ENCODE data around the gene CCDC15. TPM values are rescaled to one million over a fixed set of nuclear protein-coding genes. Genes with fewer than 3 reads are reported as not detected.

The CCDC15 gene
- total RNA-seq, 4 donors from 2014 or later = 2.0 to 11.5 (median 3.8) TPM

DNA sequence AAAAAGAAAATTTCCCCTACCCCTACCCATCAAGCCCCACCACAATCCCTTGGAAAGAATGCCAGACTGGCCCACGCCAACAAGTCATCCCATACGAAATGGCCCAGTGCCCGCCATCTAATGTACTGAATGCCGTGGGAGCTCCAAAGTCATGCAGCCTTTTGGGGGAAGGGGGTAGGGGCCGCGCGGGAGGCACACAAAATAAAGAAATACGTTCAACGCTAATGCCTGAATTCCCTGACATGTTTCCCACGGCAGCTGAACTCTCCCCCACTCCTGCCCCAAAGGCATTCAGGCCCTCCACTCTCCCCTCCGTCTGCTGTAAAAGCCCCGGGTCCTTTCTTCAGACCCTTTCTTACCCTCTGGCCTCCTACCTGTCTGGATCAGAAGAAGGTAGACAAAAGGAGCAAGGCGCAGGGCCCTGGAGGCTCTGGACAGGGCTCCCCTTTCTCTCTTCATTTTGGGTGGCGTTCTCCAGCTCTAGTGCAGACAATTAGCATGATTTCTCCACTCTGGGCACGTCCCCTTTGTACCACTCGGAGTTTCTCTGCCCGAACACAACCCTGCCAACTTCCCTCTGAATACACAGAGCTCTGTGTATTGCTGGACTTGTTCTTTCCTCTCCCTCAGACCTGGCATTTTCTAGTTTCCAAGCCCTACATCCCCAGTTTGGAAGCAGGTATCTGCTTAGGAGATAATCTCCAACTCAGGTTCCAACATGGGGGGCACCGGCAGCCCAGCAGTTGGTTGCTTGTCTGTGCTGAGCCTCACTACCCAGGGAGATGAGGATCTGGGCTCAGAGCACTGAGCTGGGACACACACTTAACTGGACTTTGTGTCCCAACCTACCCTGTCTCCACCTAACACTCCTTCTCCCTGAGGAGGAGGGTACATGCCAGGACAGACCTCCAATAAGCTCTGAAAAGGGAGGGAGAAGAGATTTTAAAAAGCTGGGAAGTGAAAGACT lies 18.2 kb upstream of the CCDC15 start, which contains the start of gene HEPACAM:
TSS of gene HEPACAM (minus strand) at position 500 of the 967 bp plus-strand sequence. CDS start at position 459, 41 bp downstream.
- no peak for DNase-seq (ENCODE audit: low spot score in 2 of 2)
- H3K27me3 ChIP-seq = peaks cover 22% of the 10 kb centered on the region
- H3K36me3 ChIP-seq = no peaks in the 10 kb centered on the region
- WGBS = 79% methylated on average over 18 of the region's 18 CpGs
- no peak within 1 kb of the TSS for H3K27ac ChIP-seq
- no peak for TF ChIP-seq POLR2A (IDR thresholded peaks at IDR 0.05)
- no peak for TF ChIP-seq POLR2AphosphoS5 (IDR thresholded peaks at IDR 0.05)
- TF ChIP-seq, protein P1, sequence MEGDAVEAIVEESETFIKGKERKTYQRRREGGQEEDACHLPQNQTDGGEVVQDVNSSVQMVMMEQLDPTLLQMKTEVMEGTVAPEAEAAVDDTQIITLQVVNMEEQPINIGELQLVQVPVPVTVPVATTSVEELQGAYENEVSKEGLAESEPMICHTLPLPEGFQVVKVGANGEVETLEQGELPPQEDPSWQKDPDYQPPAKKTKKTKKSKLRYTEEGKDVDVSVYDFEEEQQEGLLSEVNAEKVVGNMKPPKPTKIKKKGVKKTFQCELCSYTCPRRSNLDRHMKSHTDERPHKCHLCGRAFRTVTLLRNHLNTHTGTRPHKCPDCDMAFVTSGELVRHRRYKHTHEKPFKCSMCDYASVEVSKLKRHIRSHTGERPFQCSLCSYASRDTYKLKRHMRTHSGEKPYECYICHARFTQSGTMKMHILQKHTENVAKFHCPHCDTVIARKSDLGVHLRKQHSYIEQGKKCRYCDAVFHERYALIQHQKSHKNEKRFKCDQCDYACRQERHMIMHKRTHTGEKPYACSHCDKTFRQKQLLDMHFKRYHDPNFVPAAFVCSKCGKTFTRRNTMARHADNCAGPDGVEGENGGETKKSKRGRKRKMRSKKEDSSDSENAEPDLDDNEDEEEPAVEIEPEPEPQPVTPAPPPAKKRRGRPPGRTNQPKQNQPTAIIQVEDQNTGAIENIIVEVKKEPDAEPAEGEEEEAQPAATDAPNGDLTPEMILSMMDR (IDR thresholded peaks at IDR 0.05) = no peak
- no peak for TF ChIP-seq EP300 (IDR thresholded peaks at IDR 0.05)
- no peaks in the 10 kb centered on the region for H3K4me1 ChIP-seq
- H3K4me3 ChIP-seq = no peak within 1 kb of the TSS
- no peaks in the 10 kb centered on the region for H3K9me3 ChIP-seq

DNA sequence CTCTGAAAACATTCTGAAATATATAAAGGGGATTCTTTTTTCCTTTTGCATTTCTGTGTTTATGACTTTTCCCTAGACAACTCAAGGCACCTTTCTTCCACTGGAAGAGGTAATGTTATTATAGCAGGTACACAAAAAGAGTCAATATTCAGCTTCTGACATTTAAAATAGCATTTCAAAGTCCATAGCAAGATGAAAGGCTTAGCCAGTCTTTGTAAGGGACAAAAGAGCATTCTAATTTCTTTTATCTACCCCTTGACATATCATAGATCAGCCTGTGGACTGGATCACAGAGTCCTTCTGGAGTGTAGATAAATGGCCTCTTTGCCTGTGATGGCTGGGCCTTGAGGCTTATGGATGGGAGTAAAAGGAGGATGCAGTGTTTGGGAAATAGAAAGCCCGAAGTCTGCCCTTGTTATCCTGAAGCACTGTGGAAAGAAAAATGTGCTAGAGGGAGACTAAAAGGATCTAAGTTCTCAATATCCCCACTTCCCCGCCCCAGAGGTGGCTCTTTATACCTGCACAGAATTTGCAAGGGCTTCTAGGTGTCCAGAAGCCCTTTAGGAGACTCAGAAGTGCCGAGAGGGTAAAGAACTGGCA lies 16.6 kb upstream of the CCDC15 start:
- DNase-seq (ENCODE audit: low spot score in 2 of 2) = no peak
- TF ChIP-seq, protein P1 (IDR thresholded peaks at IDR 0.05) = no peak
- no peak for TF ChIP-seq POLR2AphosphoS5 (IDR thresholded peaks at IDR 0.05)
- no peak for TF ChIP-seq EP300 (IDR thresholded peaks at IDR 0.05)
- no peak for TF ChIP-seq POLR2A (IDR thresholded peaks at IDR 0.05)
- H3K27ac ChIP-seq = no peak overlapping the region
- H3K27me3 ChIP-seq = peaks cover 24% of the 10 kb centered on the region
- H3K36me3 ChIP-seq = no peaks in the 10 kb centered on the region
- H3K9me3 ChIP-seq = no peaks in the 10 kb centered on the region
- no peak overlapping the region for H3K4me3 ChIP-seq
- no peaks in the 10 kb centered on the region for H3K4me1 ChIP-seq
- 92% methylated on average over 3 of the region's 3 CpGs for WGBS

DNA sequence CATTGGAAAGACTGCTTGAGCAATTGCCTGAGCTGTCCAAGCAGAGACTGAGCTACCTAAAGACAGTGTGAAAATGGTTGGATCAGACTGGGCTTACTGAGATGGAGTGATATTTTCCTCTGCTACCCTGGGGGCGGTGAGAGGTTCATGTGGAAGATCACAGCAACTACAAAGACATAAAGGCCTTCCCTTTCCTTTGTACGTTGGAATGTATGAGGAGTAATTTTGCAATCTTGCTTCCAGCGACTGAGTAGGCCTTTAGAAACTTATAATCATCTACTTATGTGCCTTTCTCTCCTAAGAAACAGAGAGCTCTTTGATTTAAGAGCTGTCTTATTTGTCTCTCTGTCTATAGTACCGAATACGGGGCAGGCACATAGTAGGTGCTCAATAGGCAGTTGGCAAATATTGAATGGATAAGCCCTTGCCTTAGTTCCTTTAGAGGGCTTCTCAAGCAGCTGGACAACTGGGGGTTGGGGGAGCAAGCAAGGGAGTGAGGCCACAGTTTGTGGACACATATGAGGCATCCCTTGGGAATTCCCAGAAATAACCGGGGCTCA lies 15.7 kb upstream of the CCDC15 start:
- no peak for DNase-seq (ENCODE audit: low spot score in 2 of 2)
- H3K36me3 ChIP-seq = no peaks in the 10 kb centered on the region
- H3K27ac ChIP-seq = no peak overlapping the region
- no peaks in the 10 kb centered on the region for H3K9me3 ChIP-seq
- peaks cover 24% of the 10 kb centered on the region for H3K27me3 ChIP-seq
- 31% methylated on average over 6 of the region's 6 CpGs for WGBS
- H3K4me1 ChIP-seq = no peaks in the 10 kb centered on the region
- TF ChIP-seq POLR2AphosphoS5 (IDR thresholded peaks at IDR 0.05) (no peak), EP300 (IDR thresholded peaks at IDR 0.05) (no peak), POLR2A (IDR thresholded peaks at IDR 0.05) (no peak)
- TF ChIP-seq, protein P1 (IDR thresholded peaks at IDR 0.05) = no peak
- no peak overlapping the region for H3K4me3 ChIP-seq

DNA sequence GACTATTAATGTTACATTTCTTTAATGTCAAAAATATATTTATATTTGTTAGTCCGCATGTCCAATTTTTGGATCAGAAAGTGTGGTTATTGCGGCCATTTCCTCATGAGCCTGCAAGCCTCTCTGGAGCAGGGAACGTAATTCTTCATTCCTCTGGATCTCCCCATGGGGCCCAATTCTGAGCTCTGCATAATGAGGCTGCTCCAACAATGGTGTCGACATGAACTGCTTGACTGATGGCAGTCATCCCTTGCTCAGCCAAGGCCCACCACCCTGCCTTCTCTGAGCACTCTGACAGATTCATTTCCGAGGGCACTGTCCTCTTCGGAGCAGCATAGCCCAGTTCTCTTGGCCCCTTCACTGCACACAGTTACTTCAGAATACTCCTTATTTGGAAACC lies 15.0 kb upstream of the CCDC15 start:
- DNase-seq (ENCODE audit: low spot score in 2 of 2) = no peak
- no peak overlapping the region for H3K27ac ChIP-seq

More for the DNA sequence above, 15.0 kb upstream of the CCDC15 start:
- H3K4me1 ChIP-seq = no peaks in the 10 kb centered on the region
- WGBS = 83% methylated on average over 6 of the region's 6 CpGs
- TF ChIP-seq, protein P1 (IDR thresholded peaks at IDR 0.05) = no peak
- TF ChIP-seq EP300 (IDR thresholded peaks at IDR 0.05) (no peak), POLR2AphosphoS5 (IDR thresholded peaks at IDR 0.05) (no peak), POLR2A (IDR thresholded peaks at IDR 0.05) (no peak)
- H3K36me3 ChIP-seq = no peaks in the 10 kb centered on the region
- no peak overlapping the region for H3K4me3 ChIP-seq
- H3K9me3 ChIP-seq = no peaks in the 10 kb centered on the region
- H3K27me3 ChIP-seq = peaks cover 24% of the 10 kb centered on the region

All from suprapubic skin (tissue), 4 donors.